HG03342 (cell line): ENCODE measurements around the gene PRR22.

Experiments
- ATAC-seq: cut with Tn5 transposase; IDR thresholded peaks from one replicate; pipeline ENCODE4 v1.9.1; 2021; ENCODE audit warnings: mild to moderate bottlenecking, moderate library complexity; ENCODE audit not compliant: unreplicated experiment

PRR22 gene

GRCh38 chr19:5784581-5785147, at the start of gene PRR22:
PRR22 (minus strand) TSS chr19:5784746; CDS start chr19:5784660, 86 bp downstream.
- no peak for ATAC-seq

- ATAC-seq: no peak
Measured at GRCh38 chr19:5832527-5833216, 48.1 kb upstream of the PRR22 start.

- no peak for ATAC-seq
Measured at GRCh38 chr19:5832061-5832460, 47.5 kb upstream of the PRR22 start.

- no peak for ATAC-seq
Measured at GRCh38 chr19:5831159-5831558, 46.6 kb upstream of the PRR22 start.

- ATAC-seq: no peak
Measured at GRCh38 chr19:5829567-5830310, 45.2 kb upstream of the PRR22 start.

- ATAC-seq: no peak
Measured at GRCh38 chr19:5828661-5829566, 44.4 kb upstream of the PRR22 start.

- ATAC-seq: peak; percentile 57
Measured at GRCh38 chr19:5827891-5828660, 43.5 kb upstream of the PRR22 start.

- no peak for ATAC-seq
Measured at GRCh38 chr19:5827342-5827890, 42.9 kb upstream of the PRR22 start.

- no peak for ATAC-seq
Measured at GRCh38 chr19:5826531-5827341, 42.2 kb upstream of the PRR22 start.

GRCh38 chr19:5825178-5825577, 40.6 kb upstream of the PRR22 start:
- no peak for ATAC-seq

DNA sequence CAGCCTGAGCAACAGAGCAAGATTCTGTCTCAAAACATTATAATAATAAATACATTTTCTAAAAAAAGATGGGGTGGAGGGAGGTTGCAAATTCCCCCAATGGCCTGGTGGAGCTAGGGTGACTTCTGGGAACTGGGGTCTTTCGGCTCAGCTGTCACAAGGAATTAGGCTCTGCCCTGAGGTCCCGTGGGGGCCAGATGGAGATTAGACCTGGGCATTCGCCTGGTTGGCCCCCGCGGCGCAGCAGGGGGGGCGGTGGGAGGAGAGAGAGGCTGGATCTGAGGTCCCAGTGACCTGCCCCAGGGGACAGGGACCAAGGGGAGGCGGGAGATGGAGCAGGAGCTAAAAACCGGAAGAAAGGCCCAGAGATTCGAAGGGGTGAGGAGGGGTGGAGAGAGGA, 40.2 kb upstream of the PRR22 start:
- ATAC-seq: no peak

GRCh38 chr19:5823579-5824281, 39.2 kb upstream of the PRR22 start:
- no peak for ATAC-seq

- no peak for ATAC-seq
Measured at GRCh38 chr19:5822181-5822844, 37.8 kb upstream of the PRR22 start.

DNA sequence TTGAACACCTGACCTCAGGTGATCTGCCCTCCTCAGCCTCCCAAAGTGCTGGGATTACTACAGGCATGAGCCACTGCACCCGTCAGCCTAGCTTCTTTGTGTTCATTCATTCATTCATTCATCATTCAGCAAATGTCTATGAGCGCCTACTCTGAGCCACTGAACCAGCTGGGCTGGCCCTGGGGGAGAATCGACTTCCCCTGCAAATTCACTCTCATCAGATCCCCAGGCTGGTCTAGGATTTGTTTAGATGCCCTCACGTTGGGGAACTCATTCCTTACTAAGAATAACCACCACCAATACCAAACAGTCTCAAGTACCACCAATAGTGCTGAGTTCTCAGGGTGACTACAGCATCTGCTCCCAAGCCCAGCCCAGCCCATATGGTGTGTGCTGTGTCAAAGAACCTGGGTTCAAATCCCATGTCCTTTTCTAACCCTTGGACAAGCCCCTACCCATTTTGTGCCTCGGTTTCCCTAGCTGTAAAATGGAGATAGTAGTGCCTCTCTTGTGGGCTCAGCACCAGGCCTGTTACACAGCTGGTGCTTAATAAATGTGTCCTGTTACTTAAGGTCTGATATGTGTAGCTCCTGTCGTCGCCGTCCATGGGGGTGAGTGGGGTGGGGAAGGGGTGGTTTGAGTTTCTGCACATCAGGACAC, 37.1 kb upstream of the PRR22 start:
- no peak for ATAC-seq

- ATAC-seq: no peak
Measured at GRCh38 chr19:5820785-5821184, 36.2 kb upstream of the PRR22 start.

DNA sequence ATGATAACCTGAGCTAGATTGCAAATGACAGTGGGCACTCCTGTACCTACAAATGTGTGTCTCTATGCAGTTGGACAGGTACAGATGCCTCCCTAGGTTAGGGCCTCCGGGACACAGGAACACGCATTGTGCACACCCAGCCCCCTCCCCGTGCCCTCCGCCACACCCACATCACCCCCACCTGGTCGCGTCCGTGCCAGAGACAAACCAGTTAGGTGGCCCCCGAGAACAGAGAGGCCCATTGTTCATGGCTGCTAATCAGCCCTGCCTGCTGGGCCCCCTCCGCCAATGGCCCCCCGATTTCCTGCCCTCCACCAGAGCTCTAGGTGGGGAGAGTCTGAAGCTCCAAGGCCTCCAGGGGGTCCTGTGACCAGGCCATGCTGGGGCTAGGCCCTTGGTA, 34.0 kb upstream of the PRR22 start:
- no peak for ATAC-seq

- no peak for ATAC-seq
Measured at GRCh38 chr19:5817218-5817617, 32.7 kb upstream of the PRR22 start.

- ATAC-seq: no peak
Measured at GRCh38 chr19:5814852-5815246, 30.3 kb upstream of the PRR22 start.
